Kidney epithelial cell (primary cell): ENCODE data around the gene UBE2D2. TPM values are rescaled to one million over a fixed set of nuclear protein-coding genes. Genes with fewer than 3 reads are reported as not detected.

ENCODE experiments used
- DNase-seq: peaks from one replicate; pipeline ENCODE4 v3.0.0-alpha.2; 2010; ENCODE audit warnings: low read depth
- H3K27me3 ChIP-seq: 2 replicates; pipeline ENCODE4 v1.6.0; 2011; ENCODE audit warnings: low read length; ENCODE audit not compliant: control insufficient read depth, insufficient read depth
- H3K36me3 ChIP-seq: 2 replicates; pipeline ENCODE4 v1.5.1; 2011; ENCODE audit warnings: low read length; ENCODE audit not compliant: control insufficient read depth, insufficient read depth
- H3K4me3 ChIP-seq: 2 replicates; pipeline ENCODE4 v1.5.1; 2011; ENCODE audit warnings: low read depth, mild to moderate bottlenecking, control low read depth, low read length
- total RNA-seq: library from RNA; depleted of rRNA; stranded (reverse); fragments of >200 nt; gene quantifications from 2 replicates; pipeline ENCODE4 v1.2.3, GENCODE V29; 2015
- TF ChIP-seq, protein P1 (sequence below): IDR thresholded peaks from 2 replicates; pipeline ENCODE4 v1.5.1; 2011; ENCODE audit warnings: mild to moderate bottlenecking, moderate library complexity, low read length, control low read depth, inconsistent platforms; ENCODE audit not compliant: insufficient read depth, poor library complexity, severe bottlenecking

The UBE2D2 gene
- total RNA-seq, 1 donor from 2014 or later = 120 TPM

DNA sequence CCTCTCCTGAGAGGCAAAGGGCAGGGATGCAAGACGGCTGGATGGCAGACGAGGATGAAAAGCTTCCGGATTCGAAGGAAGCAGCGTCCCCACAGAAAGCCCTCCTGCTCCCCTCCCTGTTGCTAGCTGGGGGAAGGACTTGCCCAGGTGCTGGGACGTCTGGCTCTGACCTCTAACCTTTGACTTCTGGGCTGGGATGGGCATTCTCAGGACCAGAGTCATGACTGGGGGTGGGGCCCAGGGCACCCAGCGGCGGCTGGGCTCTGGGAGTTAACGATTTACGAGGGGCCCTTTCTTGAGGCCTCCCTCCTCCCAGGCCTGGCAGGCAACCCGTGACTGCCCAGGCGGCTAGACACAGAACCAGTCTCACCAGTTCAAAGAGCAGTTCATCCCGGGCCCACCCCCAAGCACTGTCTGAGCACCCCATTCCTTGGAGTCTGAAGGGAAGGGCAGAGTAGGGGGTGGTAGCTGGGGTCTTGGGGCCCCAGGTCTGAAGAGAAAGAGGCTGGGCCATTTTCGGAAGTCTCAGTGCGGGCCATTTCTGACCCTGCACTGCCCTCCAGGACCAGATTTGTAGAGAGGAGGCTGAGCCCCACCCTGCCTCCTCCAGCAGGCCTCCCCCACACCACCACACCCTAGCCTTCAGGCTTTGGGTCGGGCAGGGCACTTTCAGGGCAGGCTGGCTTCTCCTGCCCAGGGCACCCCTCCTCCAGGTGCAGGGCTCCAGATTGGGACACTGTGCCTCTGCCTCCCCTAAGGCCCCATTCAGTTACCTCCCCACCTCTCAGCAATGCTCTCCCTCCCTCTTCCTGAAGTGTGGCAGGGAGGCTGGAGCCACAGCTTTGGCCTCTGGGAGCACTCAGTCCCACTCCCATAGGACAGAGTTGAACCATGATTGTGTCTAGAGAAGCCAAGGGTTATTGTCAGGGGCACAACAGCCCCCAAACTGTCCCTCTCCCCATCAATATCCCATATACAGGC, 82.0 kb downstream of the UBE2D2 start:
- TF ChIP-seq, protein P1, sequence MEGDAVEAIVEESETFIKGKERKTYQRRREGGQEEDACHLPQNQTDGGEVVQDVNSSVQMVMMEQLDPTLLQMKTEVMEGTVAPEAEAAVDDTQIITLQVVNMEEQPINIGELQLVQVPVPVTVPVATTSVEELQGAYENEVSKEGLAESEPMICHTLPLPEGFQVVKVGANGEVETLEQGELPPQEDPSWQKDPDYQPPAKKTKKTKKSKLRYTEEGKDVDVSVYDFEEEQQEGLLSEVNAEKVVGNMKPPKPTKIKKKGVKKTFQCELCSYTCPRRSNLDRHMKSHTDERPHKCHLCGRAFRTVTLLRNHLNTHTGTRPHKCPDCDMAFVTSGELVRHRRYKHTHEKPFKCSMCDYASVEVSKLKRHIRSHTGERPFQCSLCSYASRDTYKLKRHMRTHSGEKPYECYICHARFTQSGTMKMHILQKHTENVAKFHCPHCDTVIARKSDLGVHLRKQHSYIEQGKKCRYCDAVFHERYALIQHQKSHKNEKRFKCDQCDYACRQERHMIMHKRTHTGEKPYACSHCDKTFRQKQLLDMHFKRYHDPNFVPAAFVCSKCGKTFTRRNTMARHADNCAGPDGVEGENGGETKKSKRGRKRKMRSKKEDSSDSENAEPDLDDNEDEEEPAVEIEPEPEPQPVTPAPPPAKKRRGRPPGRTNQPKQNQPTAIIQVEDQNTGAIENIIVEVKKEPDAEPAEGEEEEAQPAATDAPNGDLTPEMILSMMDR = no peak
- H3K36me3 ChIP-seq = no peaks in the 10 kb centered on the region
- no peak for DNase-seq
- no peaks in the 10 kb centered on the region for H3K27me3 ChIP-seq
- H3K4me3 ChIP-seq = no peak overlapping the region

DNA sequence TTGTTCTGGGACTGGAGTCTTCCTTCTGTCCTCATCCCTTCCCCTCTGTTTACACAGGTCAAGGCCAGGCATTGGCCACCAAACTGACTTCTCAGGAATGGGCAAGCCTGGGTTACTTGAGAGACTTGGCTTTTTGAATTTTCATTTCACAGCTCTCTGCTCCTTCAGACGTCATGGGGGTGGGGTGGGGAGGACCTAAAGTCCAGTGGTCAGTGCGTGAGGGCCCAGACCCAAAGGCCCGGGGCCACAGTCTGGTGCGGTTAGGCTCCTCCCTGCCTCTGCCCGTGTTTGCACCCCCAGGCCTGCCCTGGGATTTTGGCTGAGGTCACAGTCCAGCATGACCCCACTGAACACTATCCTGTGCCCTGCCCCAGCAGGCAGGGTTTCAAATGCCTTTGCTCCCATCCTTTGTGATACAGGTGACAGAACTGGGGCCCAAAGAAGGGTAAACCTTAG, 82.9 kb downstream of the UBE2D2 start:
- Histone ChIP-seq H3K4me3 (no peak overlapping the region), H3K27me3 (no peaks in the 10 kb centered on the region), H3K36me3 (no peaks in the 10 kb centered on the region)
- no peak for DNase-seq
- TF ChIP-seq, protein P1 = no peak

DNA sequence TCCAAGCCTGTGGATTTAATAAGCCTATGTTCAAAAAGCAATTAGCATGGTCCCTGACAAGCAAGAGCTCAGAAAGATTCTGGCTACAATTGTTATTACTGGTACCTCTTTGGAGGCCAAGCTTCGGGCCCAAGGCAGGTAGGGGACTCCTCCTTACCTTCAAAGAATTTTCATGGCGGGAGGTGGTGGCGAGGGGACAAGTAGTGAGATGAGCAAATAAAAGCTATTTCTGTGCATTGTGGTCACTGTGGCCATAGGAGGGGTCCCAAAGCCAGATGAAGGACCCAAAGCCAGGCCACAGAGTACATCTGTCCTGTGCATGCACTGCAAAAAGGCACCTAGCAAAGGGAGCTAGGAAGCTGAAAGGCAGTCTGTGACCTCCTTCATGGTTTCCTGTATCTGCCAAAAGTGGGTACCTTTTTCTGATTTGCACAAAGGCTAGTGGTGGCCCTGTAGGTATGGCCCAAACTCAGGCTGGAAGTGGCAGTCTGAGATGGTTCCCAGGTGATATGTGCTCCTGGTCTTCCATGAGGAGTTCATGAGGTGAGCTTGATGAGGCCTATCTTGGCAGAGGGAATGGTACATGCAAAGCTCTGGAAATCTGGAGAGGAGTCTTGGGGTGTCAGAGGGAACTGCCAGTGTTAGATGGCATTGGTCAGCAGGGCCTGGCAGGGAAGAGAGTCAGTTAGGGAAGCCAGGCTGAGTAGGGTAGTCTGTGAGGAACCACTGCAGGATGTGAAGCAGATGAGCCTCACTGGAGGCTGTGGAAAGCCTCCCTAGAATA, 83.7 kb downstream of the UBE2D2 start:
- Histone ChIP-seq H3K4me3 (no peak overlapping the region), H3K27me3 (no peaks in the 10 kb centered on the region), H3K36me3 (no peaks in the 10 kb centered on the region)
- TF ChIP-seq, protein P1 = no peak
- no peak for DNase-seq

DNA sequence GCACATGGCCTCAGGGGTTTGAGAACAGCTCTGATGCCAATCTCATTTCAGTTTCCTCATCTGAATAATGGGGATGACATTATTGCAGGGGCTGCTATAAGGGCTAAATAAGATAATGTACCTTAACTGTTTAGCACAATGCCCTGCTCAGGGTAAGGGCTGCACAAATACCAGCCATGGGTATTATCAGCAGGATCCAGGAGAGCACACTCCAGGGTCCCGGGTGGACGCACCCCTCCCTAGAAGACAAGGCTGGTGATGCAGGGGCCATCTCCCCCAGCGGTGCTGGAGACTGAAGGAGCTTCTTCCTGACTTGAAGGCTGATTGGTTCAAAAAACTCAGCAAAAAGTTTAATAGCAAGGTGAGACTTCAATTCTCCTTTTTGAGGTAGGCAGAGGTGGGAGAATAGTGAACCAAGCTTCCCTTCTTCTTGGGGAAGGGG, 84.3 kb downstream of the UBE2D2 start:
- no peaks in the 10 kb centered on the region for H3K27me3 ChIP-seq
- TF ChIP-seq, protein P1 = no peak
- no peaks in the 10 kb centered on the region for H3K36me3 ChIP-seq
- no peak for DNase-seq
- no peak overlapping the region for H3K4me3 ChIP-seq

DNA sequence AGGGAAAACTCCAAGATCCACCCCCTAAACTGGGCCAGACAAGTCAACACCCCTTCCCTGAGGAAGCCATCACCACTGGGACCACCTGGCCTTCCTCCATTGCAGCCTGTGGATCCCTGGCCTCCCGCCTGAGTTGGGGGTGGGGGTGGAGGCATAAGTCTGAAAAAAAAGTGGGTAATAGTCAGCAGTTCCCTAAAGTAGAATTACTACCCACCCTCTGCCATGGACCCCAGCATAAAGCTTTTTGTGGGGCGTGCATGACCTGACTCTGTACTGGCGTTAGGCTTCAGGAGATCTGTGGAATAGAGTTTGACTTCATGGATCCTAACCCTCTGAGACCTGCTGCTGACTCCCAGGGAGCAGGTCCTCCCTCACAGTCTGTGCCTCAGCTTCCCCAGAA, 85.0 kb downstream of the UBE2D2 start:
- DNase-seq = no peak
- no peak overlapping the region for H3K4me3 ChIP-seq
- no peaks in the 10 kb centered on the region for H3K27me3 ChIP-seq
- TF ChIP-seq, protein P1 = no peak
- H3K36me3 ChIP-seq = no peaks in the 10 kb centered on the region
